ENCODE data around the gene GRIPAP1.

DNA sequence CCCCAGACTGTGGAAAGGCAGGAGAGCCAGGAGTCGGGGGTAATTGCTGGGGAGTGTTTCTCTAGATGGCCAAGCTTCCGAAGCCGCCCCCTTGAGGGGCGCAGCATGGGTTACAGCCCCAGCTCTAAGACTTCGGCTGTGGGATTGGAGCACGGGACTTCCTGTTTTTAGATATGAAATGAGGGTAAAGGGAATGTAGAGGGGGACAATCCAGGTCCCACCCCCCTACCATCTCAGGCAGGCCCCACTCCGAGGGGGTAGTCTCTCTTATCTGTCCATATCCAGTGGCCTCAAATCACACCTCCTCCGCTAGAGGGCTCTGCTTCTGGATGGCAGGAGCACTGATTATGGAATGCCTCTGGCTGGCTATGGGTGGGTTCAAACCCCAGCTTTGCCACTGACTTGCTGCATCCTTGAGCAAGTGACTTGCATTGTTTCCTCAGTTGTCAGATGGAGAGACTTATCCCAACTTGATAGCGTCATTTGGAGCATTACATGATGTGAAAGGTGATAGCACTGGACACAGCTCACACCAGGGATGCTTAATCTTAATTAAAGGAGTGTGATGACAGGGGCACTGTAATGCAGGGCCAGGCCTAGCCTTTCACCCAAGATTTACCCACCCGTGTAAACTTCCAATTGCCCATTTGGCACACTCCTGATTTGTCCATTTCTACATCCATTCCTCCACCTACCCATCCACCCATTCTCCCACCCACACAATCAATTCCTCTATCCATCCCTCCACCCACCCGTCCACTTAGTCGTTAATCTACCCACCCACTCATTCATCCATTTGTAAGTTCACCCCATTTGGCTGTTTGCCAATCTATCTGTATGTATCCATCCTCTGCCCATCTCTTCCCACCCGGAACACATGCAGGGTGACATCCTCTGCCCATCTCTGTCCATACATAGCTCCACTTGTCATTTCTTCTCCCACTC lies 29.6 kb downstream of the GRIPAP1 start:
- TF ChIP-seq, protein P1, sequence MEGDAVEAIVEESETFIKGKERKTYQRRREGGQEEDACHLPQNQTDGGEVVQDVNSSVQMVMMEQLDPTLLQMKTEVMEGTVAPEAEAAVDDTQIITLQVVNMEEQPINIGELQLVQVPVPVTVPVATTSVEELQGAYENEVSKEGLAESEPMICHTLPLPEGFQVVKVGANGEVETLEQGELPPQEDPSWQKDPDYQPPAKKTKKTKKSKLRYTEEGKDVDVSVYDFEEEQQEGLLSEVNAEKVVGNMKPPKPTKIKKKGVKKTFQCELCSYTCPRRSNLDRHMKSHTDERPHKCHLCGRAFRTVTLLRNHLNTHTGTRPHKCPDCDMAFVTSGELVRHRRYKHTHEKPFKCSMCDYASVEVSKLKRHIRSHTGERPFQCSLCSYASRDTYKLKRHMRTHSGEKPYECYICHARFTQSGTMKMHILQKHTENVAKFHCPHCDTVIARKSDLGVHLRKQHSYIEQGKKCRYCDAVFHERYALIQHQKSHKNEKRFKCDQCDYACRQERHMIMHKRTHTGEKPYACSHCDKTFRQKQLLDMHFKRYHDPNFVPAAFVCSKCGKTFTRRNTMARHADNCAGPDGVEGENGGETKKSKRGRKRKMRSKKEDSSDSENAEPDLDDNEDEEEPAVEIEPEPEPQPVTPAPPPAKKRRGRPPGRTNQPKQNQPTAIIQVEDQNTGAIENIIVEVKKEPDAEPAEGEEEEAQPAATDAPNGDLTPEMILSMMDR (IDR thresholded peaks at IDR 0.05; ENCODE audit: extremely low read depth in 1 of 2, insufficient read depth in 1 of 2, low read depth in 1 of 2, low read length in 2 of 2): peak; percentile 46 to 56
- TF ChIP-seq GATA2 (IDR thresholded peaks at IDR 0.05; ENCODE audit: insufficient read depth, insufficient read length, low read depth, low read length) (no peak), POLR2A (IDR thresholded peaks at IDR 0.05; ENCODE audit: low read depth, low read length) (no peak), POLR2AphosphoS5 (IDR thresholded peaks at IDR 0.05; ENCODE audit: insufficient read depth, low read depth, low read length) (peak; percentile 19), EZH2 (IDR thresholded peaks at IDR 0.05; ENCODE audit: borderline replicate concordance, low read depth, low read length, severe bottlenecking) (no peak), JUN (IDR thresholded peaks at IDR 0.05; ENCODE audit: borderline replicate concordance, insufficient read depth, insufficient read length, low read depth) (no peak), FOS (IDR thresholded peaks at IDR 0.05; ENCODE audit: borderline replicate concordance, insufficient read depth, low read length) (no peak), MYC (IDR thresholded peaks at IDR 0.05; ENCODE audit: low read depth, low read length) (no peak)
- TF ChIP-seq, protein P2, sequence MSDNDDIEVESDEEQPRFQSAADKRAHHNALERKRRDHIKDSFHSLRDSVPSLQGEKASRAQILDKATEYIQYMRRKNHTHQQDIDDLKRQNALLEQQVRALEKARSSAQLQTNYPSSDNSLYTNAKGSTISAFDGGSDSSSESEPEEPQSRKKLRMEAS (IDR thresholded peaks at IDR 0.05; ENCODE audit: insufficient read depth, insufficient read length): no peak

All from endothelial cell of umbilical vein (primary cell).